HepG2 (cell line): ENCODE measurements around the gene C9orf78. TPM values are rescaled to one million over a fixed set of nuclear protein-coding genes. Genes with fewer than 3 reads are reported as not detected.

Source experiments
- ATAC-seq: fragments of 200-7000 bp; cut with Tn5 transposase; 3 replicates; pipeline ENCODE4 v1.9.1; 2020; ENCODE audit warnings: mild to moderate bottlenecking, moderate library complexity
- BruUV-seq: library from RNA; stranded (reverse); fragments of 400-500 nt; replicated peaks from 2 replicates; lab custom pipeline; 2021; lab: Mats Ljungman, UMichigan
- CTCF ChIA-PET: fragments of 300-600 bp; formaldehyde crosslinking; extraction: SDS; loops from one replicate; lab custom pipeline; 2021; ENCODE audit warnings: low total read pairs, inconsistent platforms, low intra/inter-chr PET ratio; lab: Yijun Ruan, JAX
- POLR2A ChIA-PET: fragments of 350-600 bp; sonication (Branson Sonifier 250); formaldehyde crosslinking; loops from one replicate; lab custom pipeline; 2020; ENCODE audit warnings: antibody characterized with exemption, inconsistent platforms; lab: Yijun Ruan, JAX
- DNase-seq: peaks from one replicate; pipeline ENCODE4 v3.0.0-alpha.2; 2015; ENCODE audit warnings: low spot score
- FAIRE-seq: peaks from 3 replicates; lab custom pipeline; 2011; peaks lifted over from hg19 to GRCh38; lab: Jason Lieb, UNC
- H2AFZ ChIP-seq: one replicate; pipeline ENCODE4 v1.6.1; 2011; ENCODE audit warnings: low read length, inconsistent platforms
- H3K27ac ChIP-seq: fragments of 300-600 bp; 3 replicates; pipeline ENCODE4 v1.8.0; 2011; ENCODE audit warnings: mixed run types, mild to moderate bottlenecking, mixed read lengths, low read length, inconsistent platforms; ENCODE audit not compliant: insufficient read depth; ENCODE audit errors: extremely low read length
- H3K27me3 ChIP-seq, 2 experiments: fragments of 200-600 bp in 1 of 2; 2 replicates in 1 of 2; 3 replicates in 1 of 2; pipeline versions ENCODE4 v1.6.0 to v1.8.0; 2011; ENCODE audit warnings: low read length in 2 of 2, mild to moderate bottlenecking in 2 of 2, moderate library complexity in 2 of 2, inconsistent platforms in 1 of 2; ENCODE audit not compliant: insufficient read depth in 2 of 2, control insufficient read depth in 1 of 2
- H3K36me3 ChIP-seq, 2 experiments: fragments of 200-600 bp in 1 of 2; replicated peaks in 1 of 2; 2 replicates in 1 of 2; 3 replicates in 1 of 2; pipeline versions ENCODE4 v1.5.1 to v1.8.0; 2011; ENCODE audit warnings: low read length in 2 of 2, inconsistent platforms in 1 of 2; ENCODE audit not compliant: insufficient read depth in 2 of 2, control insufficient read depth in 1 of 2
- H3K4me1 ChIP-seq: 2 replicates; pipeline ENCODE4 v1.5.1; 2012; ENCODE audit warnings: low read length, inconsistent platforms; ENCODE audit not compliant: insufficient read depth
- H3K4me2 ChIP-seq: 2 replicates; pipeline ENCODE4 v1.6.0; 2011; ENCODE audit warnings: low read depth, low read length, inconsistent platforms
- H3K4me3 ChIP-seq, 3 experiments: fragments of 200-600 bp in 1 of 3; sonication (generic), shearing (Covaris generic) in 1 of 3; replicated peaks in 1 of 3; 2 replicates each; pipeline ENCODE4 v1.5.1; 2011 to 2016; ENCODE audit warnings: low read length in 3 of 3, inconsistent platforms in 2 of 3, low read depth in 2 of 3, mild to moderate bottlenecking in 2 of 3, control low read depth in 1 of 3, mixed read lengths in 1 of 3; ENCODE audit not compliant: insufficient read depth in 1 of 3
- H3K79me2 ChIP-seq: one replicate; pipeline ENCODE4 v1.6.1; 2011; ENCODE audit warnings: low read length, inconsistent platforms; ENCODE audit not compliant: insufficient read depth
- H3K9ac ChIP-seq: 2 replicates; pipeline ENCODE4 v1.6.0; 2011; ENCODE audit warnings: mild to moderate bottlenecking, low read depth, low read length, inconsistent platforms; ENCODE audit not compliant: insufficient read depth
- H3K9me3 ChIP-seq: 2 replicates; pipeline ENCODE4 v1.5.1; 2012; ENCODE audit warnings: mild to moderate bottlenecking, low read length
- H4K20me1 ChIP-seq: 2 replicates; pipeline ENCODE4 v1.6.0; 2011; ENCODE audit warnings: inconsistent platforms, mild to moderate bottlenecking, low read length, moderate library complexity; ENCODE audit not compliant: insufficient read depth
- ATAD3A ChIP-seq: sonication (generic); formaldehyde crosslinking; IDR thresholded peaks from 2 replicates; pipeline ENCODE4 v1.4.0; 2020; ENCODE audit warnings: missing genetic modification reagents
- CHD4 ChIP-seq: fragments of 200-600 bp; sonication (generic); IDR thresholded peaks from 2 replicates; pipeline ENCODE4 v1.7.0; 2017; ENCODE audit warnings: mild to moderate bottlenecking, low read length, borderline replicate concordance
- GLI4 ChIP-seq: sonication (generic); formaldehyde crosslinking; IDR thresholded peaks from 2 replicates; pipeline ENCODE4 v1.5.1; 2020; ENCODE audit warnings: missing genetic modification reagents, mild to moderate bottlenecking, moderate library complexity, borderline replicate concordance
- MED8 ChIP-seq: sonication (generic); formaldehyde crosslinking; IDR thresholded peaks from 2 replicates; pipeline ENCODE4 v1.8.1; 2023; ENCODE audit warnings: mild to moderate bottlenecking, missing genetic modification reagents; ENCODE audit not compliant: insufficient replicate concordance
- NFRKB ChIP-seq: fragments of 450-650 bp; IDR thresholded peaks from 2 replicates; pipeline ENCODE4 v1.6.1; 2017
- NR2F1 ChIP-seq, 2 experiments: fragments of 450-650 bp in 1 of 2; formaldehyde crosslinking in 1 of 2; IDR thresholded peaks; 2 replicates each; pipeline versions ENCODE4 v1.5.0 to v1.6.1; 2016 to 2020; ENCODE audit warnings: mild to moderate bottlenecking in 1 of 2, missing compliant biosample characterization in 1 of 2, missing genetic modification reagents in 1 of 2, moderate library complexity in 1 of 2
- PHF5A ChIP-seq: IDR thresholded peaks from one replicate; pipeline ENCODE4 v1.6.1; 2018; ENCODE audit warnings: low read depth, missing genetic modification reagents; ENCODE audit not compliant: unreplicated experiment
- SALL1 ChIP-seq: sonication (generic); formaldehyde crosslinking; IDR thresholded peaks from 2 replicates; pipeline ENCODE4 v1.8.0; 2022; ENCODE audit warnings: mild to moderate bottlenecking, missing genetic modification reagents
- SIN3A ChIP-seq: IDR thresholded peaks from 2 replicates; pipeline ENCODE4 v1.6.1; 2011; ENCODE audit warnings: low read depth, mild to moderate bottlenecking, control low read depth, low read length, borderline replicate concordance
- SMAD9 ChIP-seq: sonication (generic); formaldehyde crosslinking; IDR thresholded peaks from 2 replicates; pipeline ENCODE4 v1.5.1; 2020; ENCODE audit warnings: mild to moderate bottlenecking, missing genetic modification reagents
- ZNF10 ChIP-seq: sonication (generic); formaldehyde crosslinking; IDR thresholded peaks from 2 replicates; pipeline ENCODE4 v1.4.0; 2020; ENCODE audit warnings: mild to moderate bottlenecking, low read depth, missing genetic modification reagents, borderline replicate concordance
- ZNF260 ChIP-seq: sonication (generic); formaldehyde crosslinking; IDR thresholded peaks from 2 replicates; pipeline ENCODE4 v1.4.0; 2020; ENCODE audit warnings: missing genetic modification reagents, low read depth, mild to moderate bottlenecking, borderline replicate concordance
- ZNF713 ChIP-seq: sonication (generic); formaldehyde crosslinking; IDR thresholded peaks from 2 replicates; pipeline ENCODE4 v1.4.0; 2020; ENCODE audit warnings: mild to moderate bottlenecking, missing genetic modification reagents
- WGBS: methylation state at CpG from one replicate; pipeline ENCODE4 v1.1.6; 2017; ENCODE audit warnings: low lambda C conversion rate; 5-methylcytosine and 5-hydroxymethylcytosine counted together
- in situ Hi-C: cut with HindIII; loops from 2 replicates; pipeline ENCODE4 v1.10.0; 2017; ENCODE audit warnings: low pct_unique_long_range_greater_than_20kb; ENCODE audit not compliant: extremely low pct_ligation_motif_present
- intact Hi-C: fragments of 100-400 bp; cut with micrococcal nuclease; formaldehyde crosslinking; loops from one replicate; pipeline ENCODE4 v1.10.0; 2022; ENCODE audit not compliant: unreplicated experiment
- polyA plus RNA-seq, 8 experiments: library from polyadenylated mRNA; depleted of rRNA in 3 of 8; stranded (reverse) in 7 of 8; unstranded in 1 of 8; fragments of >200 nt; fragmentation: Illumina TruSeq in 4 of 8; extraction: Trizol in 4 of 8; gene quantifications; 2 replicates each; pipeline versions ENCODE4 v1.2.1 to v1.2.3, GENCODE V29; 2011 to 2016; ENCODE audit warnings: low read depth in 4 of 8, missing spikeins in 1 of 8, mixed read lengths in 1 of 8; ENCODE audit not compliant: insufficient read depth in 1 of 8
- total RNA-seq, 5 experiments: library from RNA; depleted of rRNA; stranded (reverse); fragments of >200 nt; fragmentation: Illumina TruSeq; extraction: Trizol; gene quantifications; 2 replicates each; pipeline ENCODE4 v1.2.3, GENCODE V29; 2016; ENCODE audit warnings: low read depth in 1 of 5
- TF ChIP-seq, protein P1 (sequence below): sonication (generic); formaldehyde crosslinking; IDR thresholded peaks from 2 replicates; pipeline ENCODE4 v1.4.0; 2020; ENCODE audit warnings: mild to moderate bottlenecking, low read depth, missing genetic modification reagents

Gene C9orf78
- total and polyA plus RNA-seq, 2 of the 13 experiments (the other 11 are each of a cell fraction or from before 2014, with no cell fraction given) = 18.4 to 35.5 TPM

DNA sequence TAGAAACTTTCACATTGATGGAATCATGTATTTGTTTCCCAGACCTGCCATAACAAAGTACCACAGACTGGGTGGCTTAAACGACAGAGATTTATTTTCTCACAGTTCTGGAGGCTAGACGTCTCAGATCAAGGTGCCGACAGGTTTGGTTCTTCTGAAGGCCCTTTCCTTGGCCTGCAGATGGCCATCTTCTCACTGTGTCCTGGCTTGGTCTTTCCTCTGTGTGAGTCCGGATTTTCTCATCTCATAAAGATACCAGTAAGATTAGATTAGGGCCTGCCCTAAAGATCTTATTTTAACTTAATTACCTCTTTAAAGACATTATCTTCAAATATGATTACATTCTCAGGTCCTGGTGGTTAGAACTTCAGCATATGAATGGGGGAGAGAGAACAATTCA is 6.0 kb upstream of the C9orf78 start:
- peaks cover 8% of the 10 kb centered on the region for H3K4me1 ChIP-seq
- H3K27me3 ChIP-seq = no peaks in the 10 kb centered on the region
- no peak overlapping the region for H3K4me3 ChIP-seq
- 81% methylated on average over 4 of the region's 4 CpGs for WGBS
- no peaks in the 10 kb centered on the region for H3K36me3 ChIP-seq
- H3K9me3 ChIP-seq = no peaks in the 10 kb centered on the region
- no peak overlapping the region for H2AFZ ChIP-seq
- ChIA-PET POLR2A (no interaction called here), CTCF (no interaction called here)
- no peak for FAIRE-seq
- in situ Hi-C loops (no loop called here), intact Hi-C loops (no loop called here)
- H3K9ac ChIP-seq = no peak overlapping the region
- no peak for ATAC-seq
- no peaks in the 10 kb centered on the region for H4K20me1 ChIP-seq
- no peak overlapping the region for H3K27ac ChIP-seq
- H3K79me2 ChIP-seq = no peaks in the 10 kb centered on the region
- TF ChIP-seq PHF5A (CRISPR knock-in tag) (no peak), NR2F1 (CRISPR knock-in tag; IDR thresholded peaks at IDR 0.05) (no peak), MED8 (CRISPR knock-in tag) (no peak), SMAD9 (CRISPR knock-in tag) (no peak), ZNF10 (CRISPR knock-in tag) (no peak), NFRKB (no peak), CHD4 (no peak), ATAD3A (CRISPR knock-in tag) (no peak), GLI4 (CRISPR knock-in tag) (no peak), SALL1 (CRISPR knock-in tag) (no peak), SIN3A (no peak), ZNF713 (CRISPR knock-in tag) (no peak), ZNF260 (CRISPR knock-in tag) (no peak)
- TF ChIP-seq, protein P1, sequence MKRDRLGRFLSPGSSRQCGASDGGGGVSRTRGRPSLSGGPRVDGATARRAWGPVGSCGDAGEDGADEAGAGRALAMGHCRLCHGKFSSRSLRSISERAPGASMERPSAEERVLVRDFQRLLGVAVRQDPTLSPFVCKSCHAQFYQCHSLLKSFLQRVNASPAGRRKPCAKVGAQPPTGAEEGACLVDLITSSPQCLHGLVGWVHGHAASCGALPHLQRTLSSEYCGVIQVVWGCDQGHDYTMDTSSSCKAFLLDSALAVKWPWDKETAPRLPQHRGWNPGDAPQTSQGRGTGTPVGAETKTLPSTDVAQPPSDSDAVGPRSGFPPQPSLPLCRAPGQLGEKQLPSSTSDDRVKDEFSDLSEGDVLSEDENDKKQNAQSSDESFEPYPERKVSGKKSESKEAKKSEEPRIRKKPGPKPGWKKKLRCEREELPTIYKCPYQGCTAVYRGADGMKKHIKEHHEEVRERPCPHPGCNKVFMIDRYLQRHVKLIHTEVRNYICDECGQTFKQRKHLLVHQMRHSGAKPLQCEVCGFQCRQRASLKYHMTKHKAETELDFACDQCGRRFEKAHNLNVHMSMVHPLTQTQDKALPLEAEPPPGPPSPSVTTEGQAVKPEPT (CRISPR knock-in tag) = no peak
- DNase-seq = no peak
- no TSS peak for BruUV-seq
- H3K4me2 ChIP-seq = no peak overlapping the region
